CD4-positive, alpha-beta T cell treated with Interleukin-1 beta for 1 hour (primary cell): Measurements from ENCODE around the gene PSG1.
"Not testable (repeated sequence)": the region's sequence is repeated elsewhere in the genome, so short reads cannot be mapped to it uniquely, and the experiment has no call there.

ENCODE experiments used
- DNase-seq, 2 donors: peaks; one replicate each; pipeline ENCODE4 v3.0.0-alpha.2; 2020 to 2022

PSG1 gene

DNA sequence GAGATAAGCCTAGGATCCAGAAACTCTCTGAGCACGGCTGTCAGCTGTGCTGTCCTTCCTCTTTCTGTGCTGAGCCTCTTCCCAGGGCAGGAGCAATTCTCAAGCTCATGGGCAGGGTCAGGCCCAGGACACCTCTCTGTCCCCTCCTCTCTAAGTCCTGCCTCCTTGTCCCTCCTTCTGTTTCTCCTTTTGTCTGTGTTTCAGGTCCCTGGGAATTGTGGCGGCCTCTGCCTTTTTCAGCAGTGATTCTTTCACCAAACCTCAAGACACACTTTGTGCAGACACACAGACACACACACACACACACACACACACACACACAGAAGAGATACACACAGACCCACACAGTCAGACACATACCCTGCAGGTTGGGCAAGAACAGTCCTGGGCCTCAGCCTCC is at the start of gene PSG1:
TSS of gene PSG1 (minus strand) at position 101 of the 400 bp plus-strand sequence. CDS start 132 bp downstream, outside the sequence.
- no peak for DNase-seq

DNA sequence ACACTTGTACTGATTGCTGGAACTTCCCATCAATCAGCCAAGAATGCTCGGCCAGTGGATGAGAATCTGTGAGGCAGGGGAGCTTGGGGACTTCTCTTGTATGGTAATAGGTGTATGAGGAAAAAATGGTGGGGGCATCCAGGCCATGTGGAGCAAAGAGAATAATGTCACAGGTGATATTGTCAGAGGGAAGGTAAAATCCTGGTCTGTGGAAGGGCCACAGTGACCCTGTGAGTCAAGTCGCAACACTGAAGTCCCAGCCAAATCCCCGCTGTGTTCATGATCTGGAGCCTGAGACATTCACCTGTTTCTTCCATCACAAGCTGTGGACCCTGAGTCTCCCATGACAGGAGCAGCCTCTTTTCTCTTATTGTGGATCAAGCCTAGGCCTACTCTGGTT is 49.4 kb upstream of the PSG1 start:
- no peak for DNase-seq

DNA sequence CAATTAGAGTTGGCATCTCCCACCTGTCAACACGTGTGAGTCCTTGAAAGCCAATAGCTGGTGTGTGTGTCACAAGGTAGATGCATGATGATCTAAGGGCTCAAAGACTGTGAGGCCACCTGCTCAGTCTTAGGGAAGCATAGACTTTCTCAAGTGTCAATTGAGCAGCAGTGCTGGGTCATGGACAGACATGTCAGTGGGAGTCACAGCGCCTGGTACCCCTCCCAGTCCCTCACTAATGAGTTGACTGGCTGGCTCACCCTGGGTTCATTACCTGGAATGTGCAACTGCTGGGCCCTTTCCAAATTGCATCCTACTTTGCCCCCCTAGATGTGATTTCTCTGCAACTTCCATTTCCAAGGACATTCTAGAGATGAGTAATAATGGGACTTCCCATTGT is 47.3 kb upstream of the PSG1 start:
- DNase-seq, result no peak

DNA sequence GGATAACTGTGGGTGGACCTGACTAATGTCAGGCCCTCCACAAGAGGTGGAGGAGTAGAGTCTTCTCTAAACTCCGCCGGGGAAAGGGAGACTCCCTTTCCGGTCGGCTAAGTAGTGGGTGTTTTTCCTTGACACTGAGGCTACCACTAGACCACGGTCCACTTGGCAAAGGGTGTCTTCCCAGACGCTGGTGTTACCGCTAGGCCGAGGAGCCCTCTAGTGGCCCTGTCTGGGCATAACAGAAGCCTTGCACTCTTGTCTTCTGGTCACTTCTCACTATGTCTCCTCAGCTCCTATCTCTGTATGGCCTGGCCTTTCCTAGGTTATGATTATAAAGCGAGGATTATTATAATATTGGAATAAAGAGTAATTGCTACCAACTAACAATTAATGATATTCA is 43.6 kb upstream of the PSG1 start:
- DNase-seq, result not testable (repeated sequence)

DNA sequence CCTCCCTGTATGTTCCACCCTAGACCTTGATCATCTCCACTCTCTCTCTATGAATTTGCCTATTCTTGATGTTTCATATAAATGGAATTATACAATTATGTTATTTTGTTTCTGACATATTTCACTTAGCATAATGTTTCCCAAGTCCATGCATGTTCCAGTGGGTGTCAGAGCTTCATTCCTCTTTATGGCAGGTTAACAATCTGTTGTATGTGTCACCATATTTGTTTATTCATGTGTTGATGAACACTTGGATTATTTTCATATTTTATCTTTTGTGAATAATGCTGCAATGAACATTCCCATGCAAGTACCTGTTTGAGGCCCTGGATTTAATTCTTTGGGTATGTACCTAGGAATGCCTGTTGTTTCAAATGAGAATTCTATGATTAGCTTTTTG is 41.5 kb upstream of the PSG1 start:
- DNase-seq, result not testable (repeated sequence)

GRCh38 chr19:42919757-42920079 is 40.2 kb upstream of the PSG1 start:
- no peak for DNase-seq

- DNase-seq, result not testable (repeated sequence)
Measured at GRCh38 chr19:42919070-42919756, 39.7 kb upstream of the PSG1 start.

- not testable (repeated sequence) for DNase-seq
Measured at GRCh38 chr19:42918377-42919069, 39.0 kb upstream of the PSG1 start.

GRCh38 chr19:42917634-42918033 is 38.1 kb upstream of the PSG1 start, which contains the start of gene PSG6:
TSS of gene PSG6 (minus strand) at chr19:42917894. CDS start at chr19:42917792, 102 bp downstream.
- not testable (repeated sequence) for DNase-seq

DNA sequence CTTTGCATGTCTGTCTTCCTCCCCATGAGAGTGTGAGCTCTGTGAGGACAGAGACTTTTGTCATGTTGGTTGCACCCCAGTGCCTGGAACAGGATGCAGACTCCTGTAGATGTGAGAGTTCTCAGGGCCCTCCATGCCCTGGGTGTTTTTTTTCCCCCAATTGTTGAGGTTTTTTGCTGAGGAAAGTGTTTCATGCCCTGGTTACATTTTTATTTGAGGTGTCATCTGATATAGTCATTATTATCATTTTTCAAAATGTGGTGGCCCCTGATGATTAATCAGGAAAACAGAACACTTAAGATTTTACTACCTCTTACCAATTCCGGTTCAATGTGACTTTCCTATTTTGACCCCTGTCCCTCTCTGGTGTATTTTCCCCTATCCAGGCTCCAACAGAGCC is 37.4 kb upstream of the PSG1 start:
- not testable (repeated sequence) for DNase-seq

- not testable (repeated sequence) for DNase-seq
Measured at GRCh38 chr19:42913516-42913915, 34.0 kb upstream of the PSG1 start.

DNA sequence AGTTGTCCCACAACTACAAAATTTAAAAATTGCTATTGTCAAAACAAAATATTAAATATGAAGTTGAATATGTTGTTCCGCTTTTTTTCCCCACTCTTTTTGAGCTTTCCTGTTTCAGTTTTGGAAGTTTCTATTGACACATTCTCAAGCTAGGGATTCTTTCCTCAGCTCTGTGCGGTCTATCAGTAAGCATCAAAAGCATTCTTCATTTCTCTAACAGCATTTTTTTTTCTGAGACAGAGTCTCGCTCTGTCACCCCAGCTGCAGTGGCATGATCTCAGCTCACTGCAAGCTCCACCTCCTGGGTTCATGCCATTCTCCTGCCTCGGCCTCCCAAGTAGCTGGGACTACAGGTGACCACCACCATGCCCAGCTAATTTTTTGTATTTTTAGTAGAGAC is 33.4 kb upstream of the PSG1 start:
- not testable (repeated sequence) for DNase-seq

GRCh38 chr19:42911731-42912130 is 32.2 kb upstream of the PSG1 start:
- DNase-seq, result not testable (repeated sequence)

GRCh38 chr19:42906162-42906561 is 26.6 kb upstream of the PSG1 start:
- not testable (repeated sequence) for DNase-seq

DNA sequence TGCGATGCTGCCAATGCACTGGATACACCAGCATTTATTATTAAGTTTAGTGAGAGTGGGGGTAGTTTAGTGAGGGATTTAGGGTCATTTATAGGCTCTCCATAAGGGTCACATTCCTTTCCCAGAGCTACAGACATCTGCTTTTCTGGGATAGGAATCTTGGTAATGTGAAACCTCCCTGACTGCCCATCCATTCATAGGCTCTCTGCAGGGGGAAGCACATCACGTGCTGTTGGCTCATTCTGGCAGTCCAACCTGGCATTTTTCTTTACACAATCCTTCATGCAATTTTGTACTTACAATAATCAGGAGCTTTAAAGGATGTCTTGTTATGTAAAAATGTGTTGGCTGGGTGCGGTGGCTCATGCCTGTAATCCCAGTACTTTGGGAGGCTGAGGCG is 21.0 kb upstream of the PSG1 start:
- not testable (repeated sequence) for DNase-seq

- not testable (repeated sequence) for DNase-seq
Measured at GRCh38 chr19:42899674-42900073, 20.2 kb upstream of the PSG1 start.

DNA sequence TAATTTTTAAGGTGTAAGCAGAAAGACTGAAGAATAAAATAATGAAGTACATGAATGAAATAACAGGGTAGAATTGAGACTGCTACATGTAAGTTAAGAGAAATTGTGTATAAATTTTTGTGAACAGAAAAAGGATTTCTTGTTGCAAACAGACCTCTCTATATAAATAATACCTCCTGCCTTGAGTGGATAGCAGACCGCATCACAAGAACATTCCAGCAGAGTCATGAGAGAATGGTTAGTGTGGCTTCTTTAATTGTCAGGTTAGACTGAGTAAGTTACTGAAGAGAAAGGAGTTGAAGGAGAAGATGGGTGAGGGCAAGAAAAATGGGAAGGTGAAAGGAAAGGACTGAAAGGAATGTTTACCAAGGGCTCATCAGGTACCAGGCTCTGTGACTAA is 19.6 kb upstream of the PSG1 start:
- DNase-seq, result not testable (repeated sequence)

DNA sequence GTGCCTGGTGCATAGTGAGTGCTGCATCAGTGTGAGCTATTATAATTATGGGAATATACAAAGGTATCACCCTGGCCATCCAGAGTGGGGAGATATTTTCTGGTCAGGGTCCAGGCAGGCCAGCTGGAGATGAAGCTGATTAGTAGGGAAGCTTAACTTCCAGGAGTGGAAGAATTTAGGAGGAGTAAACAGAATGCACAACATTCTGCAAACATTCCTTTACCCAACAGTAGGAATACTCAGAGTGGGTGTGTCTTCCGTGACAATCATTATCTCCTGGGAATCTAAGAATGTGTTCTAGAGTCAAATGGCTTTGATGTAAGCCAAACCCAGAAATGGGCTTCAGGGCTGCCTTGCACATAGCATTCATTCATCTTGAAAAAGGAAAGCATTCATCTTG is 19.1 kb upstream of the PSG1 start:
- DNase-seq, result not testable (repeated sequence)

DNA sequence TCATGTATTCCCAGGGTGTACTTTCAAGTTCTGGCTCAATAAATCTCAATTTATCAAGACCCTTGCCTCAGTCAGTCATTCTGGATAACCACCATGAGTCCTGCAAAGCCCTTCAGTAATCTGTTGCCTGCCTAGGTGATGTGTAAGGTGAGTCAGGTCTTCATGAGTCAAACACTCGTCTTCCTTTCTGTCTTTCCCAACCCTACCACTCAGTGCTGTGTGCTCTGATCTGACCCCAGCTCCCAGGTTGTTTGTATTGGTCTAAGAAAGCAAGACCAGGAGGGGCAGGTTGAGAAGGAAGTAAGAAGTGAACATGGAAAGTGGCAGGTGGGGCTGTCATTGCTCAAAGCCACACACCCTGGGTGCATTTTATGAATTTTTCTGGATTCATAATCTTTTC is 18.2 kb upstream of the PSG1 start:
- not testable (repeated sequence) for DNase-seq

DNA sequence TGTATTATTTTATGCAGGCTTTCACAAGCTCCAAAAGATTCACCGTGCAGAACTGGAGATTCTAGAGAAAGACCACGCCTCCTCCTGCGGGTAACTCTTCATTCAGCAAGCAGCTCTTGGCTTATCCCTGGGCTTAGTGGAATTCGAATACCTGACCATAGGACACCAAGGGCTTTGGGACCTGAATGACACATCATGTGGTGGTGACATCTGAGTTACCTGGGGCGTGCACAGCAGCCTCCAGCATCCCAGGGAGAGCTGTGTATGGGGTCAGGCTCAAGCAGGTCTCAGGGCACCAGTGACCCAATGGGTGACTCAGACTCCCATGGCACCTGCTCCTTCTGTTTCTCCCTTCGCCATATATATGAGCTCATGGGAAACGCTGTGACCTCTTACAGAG is 10.9 kb upstream of the PSG1 start:
- not testable (repeated sequence) for DNase-seq

- not testable (repeated sequence) for DNase-seq
Measured at GRCh38 chr19:42887876-42888445, 8.4 kb upstream of the PSG1 start.

GRCh38 chr19:42882730-42883129 is 3.2 kb upstream of the PSG1 start:
- not testable (repeated sequence) for DNase-seq

- not testable (repeated sequence) for DNase-seq
Measured at GRCh38 chr19:42882010-42882409, 2.5 kb upstream of the PSG1 start.

DNA sequence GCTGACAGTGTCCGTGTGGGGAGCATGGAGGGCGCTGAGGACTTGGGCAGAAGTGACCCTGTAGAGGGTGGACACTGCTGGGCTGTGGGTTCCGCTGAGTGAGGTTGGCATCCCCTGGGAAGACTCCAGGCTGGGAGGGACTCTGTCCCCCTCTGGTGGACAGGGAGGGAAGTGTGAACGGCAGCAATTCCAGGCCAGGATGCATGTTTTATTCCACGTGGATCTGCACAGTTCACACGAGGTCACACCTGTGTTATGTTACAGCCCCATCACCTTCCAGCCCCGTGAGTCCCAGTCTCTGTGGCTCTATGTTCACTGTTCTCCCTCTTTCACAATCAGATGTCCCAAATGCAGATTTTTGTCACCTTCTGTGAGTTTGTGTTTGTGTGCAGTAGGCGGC is 1.8 kb upstream of the PSG1 start:
- not testable (repeated sequence) for DNase-seq
